ENCODE measurements around the gene DTWD1. TPM values are rescaled to one million over a fixed set of nuclear protein-coding genes. Genes with fewer than 3 reads are reported as not detected.

DTWD1 gene
- total RNA-seq, 1 donor from 2014 or later: 9.9 TPM

DNA sequence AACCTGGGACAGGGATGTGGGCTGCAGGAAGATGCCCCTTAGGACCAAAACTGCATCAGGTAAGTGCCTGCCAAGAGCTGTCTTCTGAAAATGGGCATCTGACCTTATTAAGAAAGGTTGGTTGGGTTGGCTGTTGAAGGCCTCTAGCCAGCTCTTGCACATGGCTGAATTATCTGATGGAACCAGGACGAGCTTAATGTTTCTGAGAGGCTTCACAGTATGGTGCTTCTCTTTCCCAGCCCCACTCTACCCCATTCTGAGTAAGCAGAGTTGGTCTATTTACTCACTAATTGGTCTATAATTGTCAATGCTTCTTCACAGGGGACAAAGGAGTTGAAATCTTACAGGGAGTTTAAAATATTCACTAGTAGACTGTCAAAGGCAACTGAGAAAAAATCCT is 48.4 kb downstream of the DTWD1 start:
- H3K4me3 ChIP-seq (ENCODE audit: low read depth, low read length): no peak overlapping the region
- DNase-seq (ENCODE audit: low read depth): no peak
- TF ChIP-seq, protein P1, sequence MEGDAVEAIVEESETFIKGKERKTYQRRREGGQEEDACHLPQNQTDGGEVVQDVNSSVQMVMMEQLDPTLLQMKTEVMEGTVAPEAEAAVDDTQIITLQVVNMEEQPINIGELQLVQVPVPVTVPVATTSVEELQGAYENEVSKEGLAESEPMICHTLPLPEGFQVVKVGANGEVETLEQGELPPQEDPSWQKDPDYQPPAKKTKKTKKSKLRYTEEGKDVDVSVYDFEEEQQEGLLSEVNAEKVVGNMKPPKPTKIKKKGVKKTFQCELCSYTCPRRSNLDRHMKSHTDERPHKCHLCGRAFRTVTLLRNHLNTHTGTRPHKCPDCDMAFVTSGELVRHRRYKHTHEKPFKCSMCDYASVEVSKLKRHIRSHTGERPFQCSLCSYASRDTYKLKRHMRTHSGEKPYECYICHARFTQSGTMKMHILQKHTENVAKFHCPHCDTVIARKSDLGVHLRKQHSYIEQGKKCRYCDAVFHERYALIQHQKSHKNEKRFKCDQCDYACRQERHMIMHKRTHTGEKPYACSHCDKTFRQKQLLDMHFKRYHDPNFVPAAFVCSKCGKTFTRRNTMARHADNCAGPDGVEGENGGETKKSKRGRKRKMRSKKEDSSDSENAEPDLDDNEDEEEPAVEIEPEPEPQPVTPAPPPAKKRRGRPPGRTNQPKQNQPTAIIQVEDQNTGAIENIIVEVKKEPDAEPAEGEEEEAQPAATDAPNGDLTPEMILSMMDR (conservative IDR thresholded peaks at IDR 0.05; ENCODE audit: low read depth, low read length): no peak

DNA sequence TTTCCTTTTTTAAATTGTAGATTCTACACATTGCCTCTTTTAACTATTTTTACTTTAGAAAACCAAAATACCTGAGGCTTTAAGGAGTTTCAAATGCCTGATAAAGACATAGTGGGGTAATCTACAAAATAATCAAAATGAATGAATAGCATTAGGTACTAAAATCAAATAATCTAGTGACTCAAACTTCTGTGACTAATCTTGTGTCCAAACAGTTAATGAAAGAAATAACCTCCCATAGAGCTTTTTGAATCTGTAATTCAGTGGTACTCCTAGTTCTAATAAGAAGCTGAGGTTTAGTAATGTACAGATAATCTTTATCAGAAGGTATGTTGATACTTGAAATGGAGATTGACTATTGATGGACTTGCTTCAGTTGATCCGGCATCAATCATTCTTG is 53.0 kb downstream of the DTWD1 start:
- TF ChIP-seq, protein P1 (conservative IDR thresholded peaks at IDR 0.05; ENCODE audit: low read depth, low read length): no peak
- no peak overlapping the region for H3K4me3 ChIP-seq (ENCODE audit: low read depth, low read length)
- no peak for DNase-seq (ENCODE audit: low read depth)

DNA sequence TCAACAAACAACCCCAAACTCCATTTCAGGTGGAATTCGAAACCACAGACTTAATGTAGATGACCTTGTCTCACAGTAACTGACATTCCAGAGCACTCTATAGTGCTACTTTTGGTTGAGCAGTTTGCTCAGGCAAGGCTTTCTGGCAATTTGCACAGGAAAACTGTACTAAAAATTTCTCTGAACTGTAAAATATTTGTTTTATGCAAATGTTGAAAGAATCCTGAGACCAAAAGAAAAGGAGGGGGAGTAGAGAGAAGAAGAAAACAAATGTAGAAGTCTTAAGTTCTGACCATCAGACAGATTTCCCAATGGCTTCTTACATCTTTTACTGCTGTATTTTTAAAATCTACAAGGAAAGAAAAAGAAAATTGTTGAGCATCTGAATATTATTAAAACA is 53.5 kb downstream of the DTWD1 start:
- H3K4me3 ChIP-seq (ENCODE audit: low read depth, low read length): no peak overlapping the region
- TF ChIP-seq, protein P1 (conservative IDR thresholded peaks at IDR 0.05; ENCODE audit: low read depth, low read length): no peak
- DNase-seq (ENCODE audit: low read depth): no peak

DNA sequence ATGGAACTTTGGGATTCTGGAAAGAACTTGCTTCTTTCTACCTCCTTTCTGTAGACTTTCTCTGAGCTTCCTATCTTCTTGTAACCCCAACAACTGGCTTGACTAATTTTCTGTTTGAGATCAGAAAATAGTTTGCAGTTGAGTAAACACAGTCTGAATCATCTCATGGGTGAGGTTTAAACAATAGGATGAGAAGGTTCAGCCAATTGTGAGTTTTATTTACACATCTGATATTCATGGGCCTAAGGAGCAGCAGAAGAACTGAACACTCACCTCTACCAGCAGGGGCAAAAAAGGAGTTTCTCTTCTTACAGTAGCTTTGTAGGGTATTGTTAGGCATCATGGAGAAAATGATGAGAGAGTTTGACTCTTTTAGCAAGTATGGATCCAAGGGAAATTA is 54.2 kb downstream of the DTWD1 start:
- DNase-seq (ENCODE audit: low read depth): peak; percentile 50
- no peak overlapping the region for H3K4me3 ChIP-seq (ENCODE audit: low read depth, low read length)

DNA sequence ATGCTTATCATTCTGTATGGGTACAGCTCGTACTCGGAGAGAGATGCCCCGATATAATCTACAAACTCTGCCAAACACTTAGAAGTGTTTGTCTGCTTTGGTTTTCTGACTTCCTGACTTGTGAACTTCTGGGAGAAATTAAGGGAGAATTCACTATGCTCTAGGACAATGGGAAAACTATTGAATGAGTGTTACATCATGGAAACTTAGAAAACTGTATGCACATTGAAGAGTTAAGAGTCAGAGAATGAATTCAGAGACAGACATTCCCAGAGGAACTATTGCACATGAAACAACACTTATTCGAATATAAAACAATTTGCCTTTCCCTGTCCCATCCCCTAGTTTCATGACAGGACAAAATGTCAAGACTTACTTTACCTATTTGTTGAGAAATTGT is 57.8 kb downstream of the DTWD1 start:
- no peak overlapping the region for H3K4me3 ChIP-seq (ENCODE audit: low read depth, low read length)
- TF ChIP-seq, protein P1 (conservative IDR thresholded peaks at IDR 0.05; ENCODE audit: low read depth, low read length): no peak
- DNase-seq (ENCODE audit: low read depth): no peak

More for the DNA sequence above, 54.2 kb downstream of the DTWD1 start:
- TF ChIP-seq, protein P1 (conservative IDR thresholded peaks at IDR 0.05; ENCODE audit: low read depth, low read length): peak; percentile 21

DNA sequence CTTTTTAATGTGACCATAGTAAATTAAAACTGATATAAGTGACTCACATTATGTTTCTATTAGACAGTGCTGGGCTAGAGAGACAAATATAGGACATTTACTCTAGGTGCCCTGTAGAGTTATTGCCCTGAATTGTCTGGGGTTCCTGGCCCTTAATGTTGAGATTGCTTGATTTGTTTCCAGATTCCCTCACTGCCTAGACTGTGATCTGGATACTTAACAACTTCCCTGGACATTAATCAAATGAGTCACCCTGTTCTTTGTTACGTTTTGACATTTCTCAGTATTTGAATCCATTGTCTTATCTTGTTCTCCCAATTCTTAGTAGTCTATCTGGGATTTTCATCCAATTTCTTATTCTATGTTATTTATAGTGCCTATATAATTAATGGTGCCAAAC is 65.8 kb downstream of the DTWD1 start:
- no peak overlapping the region for H3K4me3 ChIP-seq (ENCODE audit: low read depth, low read length)
- peak; percentile 10 for DNase-seq (ENCODE audit: low read depth)
- TF ChIP-seq, protein P1 (conservative IDR thresholded peaks at IDR 0.05; ENCODE audit: low read depth, low read length): no peak

DNA sequence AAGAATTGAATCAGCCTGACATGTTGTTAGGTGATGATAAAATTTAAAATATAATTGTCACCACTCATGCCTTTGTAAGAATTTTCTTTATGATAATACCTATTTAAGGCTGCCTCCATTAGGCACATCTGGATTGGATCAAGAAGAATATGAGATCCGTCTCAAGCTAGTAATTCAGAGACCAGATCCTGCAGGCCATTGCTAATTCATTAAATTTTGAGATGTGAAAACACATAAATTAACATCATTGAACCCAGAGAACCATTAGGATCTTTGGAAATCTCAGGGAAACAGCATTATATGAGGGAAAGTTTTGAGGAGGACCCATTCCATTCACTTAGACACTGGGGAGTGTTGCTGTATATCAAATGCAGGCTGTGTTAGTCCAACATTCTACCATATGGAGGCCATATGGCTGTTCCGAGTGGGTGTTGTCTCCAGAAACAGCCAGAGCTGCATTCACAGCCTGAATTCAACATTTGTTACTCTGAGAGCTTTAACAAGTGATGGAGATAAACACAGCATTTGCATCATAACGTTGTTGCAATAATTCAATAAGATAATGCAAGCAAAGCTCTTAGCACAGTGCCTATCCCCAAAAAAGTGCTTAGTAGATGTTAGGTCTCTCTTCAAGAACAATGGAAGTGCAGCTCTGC is 67.4 kb downstream of the DTWD1 start:
- no peak overlapping the region for H3K4me3 ChIP-seq (ENCODE audit: low read depth, low read length)
- no peak for DNase-seq (ENCODE audit: low read depth)
- TF ChIP-seq, protein P1 (conservative IDR thresholded peaks at IDR 0.05; ENCODE audit: low read depth, low read length): no peak

Data from epithelial cell of proximal tubule (primary cell).